ENCODE measurements around the gene NFXL1.

GRCh38 chr4:47814618-47815295, 99.6 kb downstream of the NFXL1 start:
- no peak for TF ChIP-seq CTCF (IDR thresholded peaks at IDR 0.05)
- TF ChIP-seq POLR2AphosphoS5 (IDR thresholded peaks at IDR 0.05) = no peak
- TF ChIP-seq POLR2A (IDR thresholded peaks at IDR 0.05) = no peak
